Stimulated activated CD8-positive, alpha-beta memory T cell treated with anti-CD3 and anti-CD28 coated beads, Interleukin-7, amount 100 ng/mL, for 4 hours (primary cell): Measurements from ENCODE around the gene SPECC1L.
"Not testable (repeated sequence)": the region's sequence is repeated elsewhere in the genome, so short reads cannot be mapped to it uniquely, and the experiment has no call there.

Source experiments
- DNase-seq, 2 donors: peaks; one replicate each; pipeline ENCODE4 v3.0.0-alpha.2; 2020; ENCODE audit warnings: low read depth in 2 of 2

Gene SPECC1L, protein sequence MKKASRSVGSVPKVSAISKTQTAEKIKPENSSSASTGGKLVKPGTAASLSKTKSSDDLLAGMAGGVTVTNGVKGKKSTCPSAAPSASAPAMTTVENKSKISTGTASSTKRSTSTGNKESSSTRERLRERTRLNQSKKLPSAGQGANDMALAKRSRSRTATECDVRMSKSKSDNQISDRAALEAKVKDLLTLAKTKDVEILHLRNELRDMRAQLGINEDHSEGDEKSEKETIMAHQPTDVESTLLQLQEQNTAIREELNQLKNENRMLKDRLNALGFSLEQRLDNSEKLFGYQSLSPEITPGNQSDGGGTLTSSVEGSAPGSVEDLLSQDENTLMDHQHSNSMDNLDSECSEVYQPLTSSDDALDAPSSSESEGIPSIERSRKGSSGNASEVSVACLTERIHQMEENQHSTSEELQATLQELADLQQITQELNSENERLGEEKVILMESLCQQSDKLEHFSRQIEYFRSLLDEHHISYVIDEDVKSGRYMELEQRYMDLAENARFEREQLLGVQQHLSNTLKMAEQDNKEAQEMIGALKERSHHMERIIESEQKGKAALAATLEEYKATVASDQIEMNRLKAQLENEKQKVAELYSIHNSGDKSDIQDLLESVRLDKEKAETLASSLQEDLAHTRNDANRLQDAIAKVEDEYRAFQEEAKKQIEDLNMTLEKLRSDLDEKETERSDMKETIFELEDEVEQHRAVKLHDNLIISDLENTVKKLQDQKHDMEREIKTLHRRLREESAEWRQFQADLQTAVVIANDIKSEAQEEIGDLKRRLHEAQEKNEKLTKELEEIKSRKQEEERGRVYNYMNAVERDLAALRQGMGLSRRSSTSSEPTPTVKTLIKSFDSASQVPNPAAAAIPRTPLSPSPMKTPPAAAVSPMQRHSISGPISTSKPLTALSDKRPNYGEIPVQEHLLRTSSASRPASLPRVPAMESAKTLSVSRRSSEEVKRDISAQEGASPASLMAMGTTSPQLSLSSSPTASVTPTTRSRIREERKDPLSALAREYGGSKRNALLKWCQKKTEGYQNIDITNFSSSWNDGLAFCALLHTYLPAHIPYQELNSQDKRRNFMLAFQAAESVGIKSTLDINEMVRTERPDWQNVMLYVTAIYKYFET

DNA sequence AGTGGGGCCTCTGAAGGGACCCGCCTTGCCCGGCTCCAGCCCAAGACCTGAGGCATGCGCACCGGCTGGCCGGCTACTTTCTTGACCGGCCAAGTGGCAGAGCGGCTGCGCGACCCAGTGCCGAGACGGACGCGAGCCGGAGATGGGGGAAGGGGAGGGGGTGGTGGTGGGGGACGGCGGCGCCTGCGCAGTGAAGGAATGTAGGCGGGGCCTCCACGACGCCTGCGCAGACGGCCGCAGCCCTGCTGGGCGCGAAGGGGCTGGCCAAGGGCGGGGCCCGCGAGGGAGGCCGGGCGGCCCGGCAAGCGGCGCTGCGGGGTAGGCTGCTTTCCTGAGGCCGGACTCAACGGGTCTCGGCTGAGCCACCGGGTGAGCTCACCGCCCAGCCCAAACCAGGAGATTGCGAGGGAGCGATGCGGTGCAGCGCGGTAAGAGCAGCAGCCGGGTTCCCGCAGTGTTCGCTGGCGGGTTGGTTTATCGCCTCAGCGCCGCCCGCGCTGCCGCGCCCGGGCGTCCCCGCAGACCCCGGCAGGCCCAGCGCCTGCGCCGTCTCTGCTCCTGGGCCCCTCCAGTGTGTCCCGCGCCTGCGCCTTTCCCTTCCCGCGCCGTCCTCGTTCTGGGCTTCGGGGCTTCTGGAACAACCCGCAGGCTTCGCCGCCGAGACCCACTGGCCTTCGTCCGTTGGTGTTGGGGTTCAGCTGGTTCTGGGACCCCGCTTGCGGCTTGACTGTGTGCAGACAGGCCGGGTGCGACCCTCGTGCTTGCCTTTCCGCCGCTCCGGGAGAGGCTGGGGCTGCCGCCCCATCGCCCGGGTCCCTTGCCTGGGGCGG lies at the start of gene SPECC1L:
TSS of gene SPECC1L (plus strand) at position 276 of the 830 bp plus-strand sequence. CDS start 31,401 bp downstream, outside the sequence.
- DNase-seq = peak; percentile 73 to 87

DNA sequence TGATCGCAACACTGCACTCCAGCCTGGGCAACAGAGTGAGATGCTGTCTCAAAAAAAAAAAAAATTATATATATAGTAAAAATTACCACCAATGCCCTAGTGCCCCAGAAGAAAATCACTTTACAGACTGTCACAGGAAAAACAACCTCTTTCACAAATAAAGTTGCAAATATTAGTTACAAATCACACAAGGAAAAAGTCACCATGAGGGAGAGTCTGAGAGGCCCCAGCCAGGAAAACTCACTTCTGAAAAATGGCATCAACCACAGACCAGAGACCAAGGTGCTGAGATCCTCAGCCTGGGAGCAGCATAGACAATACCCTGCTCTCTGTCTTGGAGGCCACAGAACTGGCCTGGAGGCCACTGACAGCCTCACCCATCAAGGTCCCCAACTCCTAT lies 46.2 kb upstream of the SPECC1L start:
- no peak for DNase-seq

DNA sequence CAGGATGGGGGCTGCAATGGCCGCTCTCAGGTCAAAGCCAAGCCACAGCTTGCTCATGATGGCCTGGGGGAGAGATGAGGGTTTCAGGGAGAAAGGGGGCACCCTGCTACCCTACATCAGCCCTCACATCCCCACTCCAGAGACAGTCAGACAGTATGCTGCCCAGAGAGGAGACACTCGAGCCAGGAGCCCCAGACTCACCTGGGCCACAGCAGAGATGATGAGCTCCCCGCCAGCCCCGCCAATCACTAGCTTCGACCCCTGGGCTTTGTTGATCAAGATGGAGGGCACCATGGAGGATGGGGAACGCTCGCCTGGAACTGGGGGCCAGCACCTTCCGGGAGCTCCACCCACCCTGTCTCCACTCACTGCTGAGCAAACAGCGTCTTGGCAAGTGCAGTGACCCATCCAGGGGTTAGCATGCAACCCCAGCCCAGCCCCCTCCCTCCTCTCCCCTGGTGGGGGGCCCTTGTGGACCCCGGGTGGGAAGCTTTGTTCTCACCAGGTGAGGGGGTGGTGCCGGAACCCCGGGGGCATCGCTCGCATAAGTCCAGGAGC lies 45.5 kb upstream of the SPECC1L start:
- no peak for DNase-seq

DNA sequence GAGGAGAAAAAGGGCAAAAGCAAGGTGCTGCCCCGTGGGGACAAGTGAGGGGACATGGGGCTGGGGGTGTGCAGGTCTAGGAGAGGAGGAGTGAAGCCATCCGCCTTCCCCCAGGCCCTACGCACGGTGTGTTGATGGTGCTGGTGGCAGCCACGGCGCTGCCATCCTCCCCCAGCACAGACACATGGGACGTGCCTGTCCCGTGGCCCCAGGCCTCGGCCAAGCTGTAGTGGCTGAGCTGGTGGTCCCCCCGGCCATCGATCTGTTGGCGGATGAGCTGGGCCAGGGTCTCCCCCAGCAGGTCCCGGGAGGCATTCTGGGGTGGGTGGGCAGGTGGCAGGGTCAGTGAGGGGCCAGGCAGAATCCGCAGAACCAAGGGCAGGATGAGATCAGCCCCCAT lies 44.7 kb upstream of the SPECC1L start:
- no peak for DNase-seq

DNA sequence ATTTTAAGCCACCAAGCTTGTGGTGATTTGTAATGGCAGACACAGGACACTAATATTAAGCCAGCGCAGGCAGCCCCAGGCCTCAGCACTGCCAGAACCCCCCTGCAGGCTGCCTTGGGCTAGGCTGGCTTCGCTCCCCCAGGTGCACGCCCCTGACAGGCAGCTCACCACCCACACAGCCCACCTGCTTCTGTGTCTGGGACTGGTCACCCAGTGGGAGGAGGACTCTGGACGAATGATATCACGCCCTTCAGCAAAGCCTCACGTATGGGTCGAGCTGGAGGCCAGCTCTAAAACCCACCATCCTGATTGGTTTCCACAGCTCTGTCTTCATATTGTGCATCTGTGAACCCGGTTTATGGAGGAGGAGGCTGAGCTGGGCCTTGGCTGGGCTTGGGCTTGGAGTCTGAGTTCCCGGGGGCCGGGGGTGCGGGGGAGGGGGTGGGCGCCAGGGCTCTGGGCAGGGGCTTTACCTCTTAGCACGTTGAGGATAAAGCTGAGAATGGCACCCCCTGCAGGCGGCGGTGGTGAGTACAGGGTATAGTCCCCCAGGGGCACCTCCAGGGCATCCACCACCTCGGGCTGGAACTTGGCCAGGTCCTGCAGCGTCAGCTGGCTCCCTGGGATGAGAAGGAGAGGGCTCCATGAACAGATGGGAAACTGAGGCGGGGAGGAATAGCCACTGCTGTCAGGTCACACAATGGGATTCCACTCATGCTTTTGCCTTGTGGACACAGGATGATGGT lies 39.5 kb upstream of the SPECC1L start:
- peak; percentile 35 to 38 for DNase-seq

DNA sequence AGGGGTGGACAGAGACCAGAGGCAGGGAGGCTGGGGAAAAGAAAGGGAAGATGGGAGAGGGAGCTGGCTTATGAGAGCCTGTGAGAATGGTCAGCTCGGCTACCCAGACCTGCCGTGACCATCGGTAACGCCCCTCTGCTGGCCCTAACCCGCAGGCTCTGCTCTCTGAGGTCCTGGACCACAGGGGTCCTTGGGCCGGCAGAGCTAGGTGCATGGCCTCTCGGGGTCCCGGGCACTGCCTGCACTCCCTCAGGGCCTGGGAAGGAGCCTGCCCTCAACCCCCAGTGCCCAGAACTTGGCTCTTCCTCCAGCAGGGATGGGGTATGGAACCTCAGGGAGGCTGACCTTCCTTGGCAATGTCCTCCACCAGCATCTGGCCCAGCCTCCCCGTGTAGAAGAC lies 38.9 kb upstream of the SPECC1L start:
- DNase-seq = no peak

DNA sequence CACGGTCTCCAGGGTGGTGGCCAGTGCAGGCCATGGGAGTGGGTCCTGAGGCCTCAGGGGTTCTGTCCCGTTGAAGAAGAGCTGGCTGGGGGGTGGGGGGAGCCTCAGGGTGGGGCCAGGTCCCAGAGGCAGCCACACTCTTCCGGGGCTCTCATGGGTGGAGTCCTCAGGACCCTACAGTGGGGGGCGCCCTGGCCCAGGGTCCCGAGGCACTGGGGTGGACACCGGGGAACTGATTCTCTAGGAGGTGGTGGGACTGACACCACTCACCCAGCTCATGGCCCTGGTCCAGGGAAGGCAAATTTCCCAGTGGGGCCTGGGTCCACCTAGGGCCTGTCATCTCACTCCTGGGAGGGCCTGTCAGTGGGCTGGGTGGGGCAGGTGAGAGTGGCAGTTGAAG lies 38.5 kb upstream of the SPECC1L start:
- no peak for DNase-seq

DNA sequence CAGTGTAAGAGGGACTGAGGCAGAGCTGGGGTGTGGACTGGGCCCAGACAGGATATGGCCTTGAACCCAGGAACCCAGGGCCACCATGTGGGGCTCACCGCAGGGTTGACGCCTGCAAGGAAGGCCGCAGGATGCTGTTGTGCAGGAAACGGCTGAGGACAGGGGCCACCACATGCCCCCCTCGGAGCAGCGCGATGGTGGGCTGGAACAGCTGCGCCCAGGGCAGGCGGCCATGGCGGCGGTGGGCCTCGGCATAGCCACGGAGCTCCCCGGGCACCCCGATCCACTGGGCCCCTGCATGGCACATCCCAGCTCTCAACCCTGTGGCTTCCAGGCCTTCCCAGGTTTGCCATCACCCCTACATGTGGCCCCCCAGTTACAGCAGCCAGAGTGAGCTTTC lies 37.9 kb upstream of the SPECC1L start:
- no peak for DNase-seq

DNA sequence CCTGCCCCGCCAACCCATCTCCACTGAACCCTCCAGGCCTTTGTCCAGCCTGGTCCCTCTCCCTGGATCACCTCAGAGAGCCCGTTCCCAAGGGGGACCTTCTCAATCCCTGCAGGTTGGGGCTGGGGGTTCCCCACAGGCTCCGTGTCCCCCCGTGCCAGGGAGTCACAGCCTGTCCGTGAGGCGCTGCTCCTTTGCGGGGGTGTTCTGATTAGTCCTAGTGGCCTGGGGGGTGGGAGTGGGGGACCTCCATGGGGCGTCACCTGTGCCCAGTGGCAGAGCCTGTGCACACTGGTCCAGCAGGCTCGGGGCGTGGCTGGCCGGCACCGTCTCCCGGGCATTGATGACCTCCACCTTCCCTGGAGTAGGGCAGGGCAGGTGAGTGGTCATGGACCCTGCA lies 37.4 kb upstream of the SPECC1L start:
- DNase-seq = no peak

DNA sequence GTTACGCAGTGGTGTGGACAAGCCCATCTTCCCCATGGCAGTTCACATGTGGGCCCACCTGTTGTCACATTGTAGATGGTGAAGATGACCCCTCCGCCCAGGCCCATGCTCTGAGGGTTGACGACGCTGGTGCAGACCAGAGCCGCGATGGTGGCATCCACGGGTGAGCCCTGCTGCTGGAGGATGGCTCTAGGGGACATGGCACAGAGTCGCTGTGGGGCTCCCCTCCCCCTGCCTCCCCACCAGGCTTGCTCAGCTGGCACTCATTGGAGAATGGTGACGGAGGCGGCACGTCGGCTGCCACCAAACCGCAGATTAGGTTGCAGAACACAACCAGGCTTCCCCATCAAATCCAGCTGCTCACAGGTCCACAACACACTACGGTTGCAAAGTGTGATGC lies 36.8 kb upstream of the SPECC1L start:
- DNase-seq = no peak

DNA sequence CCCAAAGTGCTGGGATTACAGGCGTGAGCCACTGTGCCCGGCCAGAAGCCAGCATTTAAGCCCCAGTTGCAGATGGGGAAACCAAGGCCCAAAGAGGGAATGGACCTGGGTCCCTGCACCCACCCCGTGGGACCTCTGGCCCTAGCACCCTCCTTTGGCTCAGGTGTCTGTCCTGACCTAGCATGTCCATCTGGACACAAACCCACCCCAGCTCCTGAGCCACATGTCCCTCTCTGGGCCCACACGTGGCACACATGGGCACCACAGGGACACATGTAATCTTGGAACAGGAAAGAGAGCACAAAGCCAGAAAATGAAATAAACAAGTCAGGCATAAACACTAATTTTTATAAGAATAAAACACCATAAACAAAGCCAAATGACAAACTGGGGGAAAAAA lies 35.3 kb upstream of the SPECC1L start:
- no peak for DNase-seq

DNA sequence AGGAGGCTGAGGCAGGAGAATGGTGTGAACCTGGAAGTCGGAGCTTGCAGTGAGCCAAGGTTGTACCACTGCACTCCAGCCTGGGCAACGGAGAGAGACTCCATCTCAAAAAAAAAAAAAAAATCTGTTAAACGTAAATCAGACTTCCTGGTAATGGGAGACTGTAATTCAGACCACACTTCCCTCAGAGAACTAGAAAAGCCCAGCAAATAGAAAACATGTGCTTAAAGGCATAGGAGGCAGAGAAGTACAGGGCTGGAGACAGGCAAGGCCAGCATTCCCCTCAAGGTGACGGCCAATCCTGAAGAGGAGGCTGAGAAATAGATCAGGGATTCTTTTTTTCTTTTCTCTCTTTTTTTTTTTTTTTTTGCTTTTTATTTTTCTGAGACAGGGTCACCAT lies 34.0 kb upstream of the SPECC1L start:
- no peak for DNase-seq

DNA sequence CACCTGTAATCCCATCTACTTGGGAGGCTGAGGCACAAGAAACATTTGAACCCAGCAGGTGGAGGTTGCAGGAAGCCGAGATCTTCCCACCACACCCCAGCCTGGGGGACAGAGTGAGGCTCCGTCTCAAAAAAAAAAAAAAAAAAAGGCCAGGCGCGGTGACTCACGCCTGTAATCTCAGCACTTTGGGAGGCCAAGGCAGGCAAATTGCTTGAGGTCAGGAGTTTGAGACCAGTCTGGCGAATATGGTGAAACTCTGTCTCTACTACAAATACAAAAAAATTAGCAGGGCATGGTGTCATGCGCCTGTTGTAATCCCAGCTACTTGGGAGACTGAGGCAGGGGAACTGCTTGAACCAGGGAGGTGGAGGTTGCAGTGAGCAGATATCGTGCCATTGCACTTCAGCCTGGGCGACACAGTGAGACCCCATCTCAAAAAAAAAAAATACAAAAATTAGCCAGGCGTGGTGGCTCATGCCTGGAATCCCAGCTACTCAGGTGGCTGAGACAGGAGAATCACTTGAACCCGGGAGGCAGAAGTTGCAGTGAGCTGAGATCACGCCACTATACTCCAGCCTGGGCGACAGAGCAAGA lies 32.4 kb upstream of the SPECC1L start:
- DNase-seq = not testable (repeated sequence)

DNA sequence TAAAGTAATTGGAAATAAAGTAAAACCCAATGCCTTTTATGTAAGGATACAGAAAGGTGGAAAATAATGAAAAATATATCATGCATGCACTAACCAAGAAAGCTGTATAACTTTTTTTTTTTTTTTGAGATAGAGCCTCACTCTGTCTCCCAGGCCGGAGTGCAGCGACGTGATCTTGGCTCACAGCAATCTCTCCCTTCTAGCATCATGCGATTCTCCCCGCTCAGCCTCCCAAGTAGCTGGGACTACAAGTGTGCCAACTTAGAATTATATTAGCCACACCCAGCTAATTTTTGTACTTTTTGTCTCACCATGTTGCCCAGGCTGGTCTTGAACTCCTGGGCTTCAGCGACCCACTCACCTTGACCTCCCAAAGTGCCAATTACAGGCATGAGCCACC lies 30.2 kb upstream of the SPECC1L start:
- no peak for DNase-seq

DNA sequence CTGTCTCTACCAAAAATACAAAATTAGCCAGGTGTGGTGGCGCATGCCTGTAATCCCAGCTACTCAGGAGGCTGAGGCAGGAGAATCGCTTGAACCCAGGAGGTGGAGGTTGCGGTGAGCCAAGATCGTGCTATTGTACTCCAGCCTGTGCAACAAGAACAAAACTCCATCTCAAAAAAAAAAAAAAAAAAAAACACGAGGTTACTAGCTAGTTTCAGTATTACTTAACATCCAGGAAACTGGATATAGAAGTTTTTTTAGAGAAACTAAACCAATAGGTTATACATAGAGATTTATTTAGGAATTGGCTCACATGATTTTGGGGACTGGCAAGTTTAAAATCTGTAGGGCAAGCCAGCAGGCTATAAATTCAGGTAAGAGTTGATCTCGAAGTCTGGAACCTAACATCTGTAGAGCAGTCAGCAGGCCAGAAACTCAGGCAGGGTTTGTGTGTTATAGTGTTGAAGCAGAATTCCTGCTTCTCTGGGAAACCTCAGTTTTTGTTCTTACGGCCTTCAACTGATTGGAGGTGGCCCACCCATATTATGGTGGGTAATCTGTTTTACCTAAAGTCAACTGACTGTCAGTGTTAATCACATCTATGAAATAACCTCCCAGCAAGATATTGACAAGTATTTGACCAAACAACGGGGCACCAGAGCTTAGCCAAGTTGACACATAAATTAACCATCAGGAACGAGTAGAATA lies 29.5 kb upstream of the SPECC1L start:
- DNase-seq = not testable (repeated sequence)

DNA sequence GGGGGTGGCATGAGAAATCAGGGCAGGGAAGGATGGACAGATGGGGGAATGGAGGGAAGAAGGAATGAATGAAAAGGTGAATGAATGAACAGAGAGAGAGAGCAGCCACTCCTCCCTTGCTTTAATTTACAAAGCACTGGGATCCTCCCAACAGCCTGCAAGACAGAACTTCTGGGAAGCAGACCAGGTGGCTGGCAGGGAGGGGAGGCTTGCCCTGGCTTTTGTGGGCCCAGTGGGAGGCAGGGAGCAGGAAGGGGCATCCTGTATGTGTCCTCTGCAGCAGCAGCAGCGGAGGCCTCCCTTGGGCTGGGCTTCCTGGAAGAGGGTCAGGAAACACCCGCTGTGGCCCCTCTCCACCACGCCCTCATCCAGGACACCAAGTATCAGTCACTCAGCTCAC lies 27.2 kb upstream of the SPECC1L start:
- DNase-seq = not testable (repeated sequence)

DNA sequence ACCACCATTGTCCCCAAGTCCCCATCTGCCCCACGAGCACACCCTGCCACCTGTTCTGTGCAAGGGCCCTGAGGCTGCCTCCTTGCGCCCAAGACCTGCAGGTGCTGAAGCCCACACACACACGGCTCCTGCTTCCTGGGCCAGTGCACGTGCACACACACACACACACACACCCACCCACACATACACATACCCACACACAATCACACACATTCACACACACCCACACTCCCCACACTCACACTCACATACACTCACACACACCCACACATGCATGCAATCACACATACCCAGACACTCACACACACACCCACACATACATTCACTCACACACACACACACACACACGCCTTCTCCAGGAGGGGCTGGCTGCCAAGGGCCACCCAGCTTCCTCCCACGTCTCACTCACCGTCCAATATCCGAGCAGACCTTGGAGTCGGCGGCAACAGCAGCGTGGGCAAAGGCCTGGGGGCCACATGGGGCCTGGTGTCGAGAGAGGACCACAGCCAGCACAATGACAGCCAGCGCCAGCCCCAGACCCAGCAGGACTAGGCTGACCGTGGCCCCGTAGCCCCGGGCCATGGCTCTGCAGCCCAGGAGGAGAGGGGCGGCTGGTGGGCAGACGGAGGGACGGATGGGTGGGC lies 26.4 kb upstream of the SPECC1L start:
- DNase-seq = no peak

DNA sequence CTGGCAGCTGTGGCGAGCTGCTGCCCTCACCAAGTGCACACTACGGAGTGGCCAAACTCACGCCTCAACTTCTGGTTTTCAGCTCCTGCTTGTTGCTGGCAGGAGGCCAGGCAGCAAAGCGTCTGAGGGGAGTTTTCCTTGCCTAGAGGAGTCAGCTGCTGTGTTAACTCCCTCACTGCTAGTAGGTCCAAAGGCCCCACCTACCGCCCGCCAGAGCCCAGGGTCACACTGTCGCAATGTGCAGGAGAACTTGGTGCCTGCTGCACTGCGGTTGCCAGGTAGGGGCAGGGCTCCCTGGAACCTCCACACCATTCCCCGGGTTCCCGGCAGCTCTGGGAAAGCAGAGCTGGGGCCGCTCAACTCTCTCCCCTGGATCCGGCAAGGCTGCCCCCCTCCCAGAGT lies 25.6 kb upstream of the SPECC1L start, which contains the start of gene GGT5:
TSS of gene GGT5 (minus strand) at position 53 of the 402 bp plus-strand sequence. CDS start 357 bp downstream, outside the sequence.
- DNase-seq = not testable (repeated sequence)
